Activated T-helper 17 cell treated with anti-CD3 and anti-CD28 coated beads, Interleukin-2, amount 50 U/mL, for 72 hours (primary cell): ENCODE data around the gene CMBL. TPM values are rescaled to one million over a fixed set of nuclear protein-coding genes. Genes with fewer than 3 reads are reported as not detected.
A peak's percentile ranks its signal among the peaks of the same experiment; 100 is the strongest.

Experiments used
- ATAC-seq: fragments of 150-1000 bp; cut with Tn5 transposase; replicated peaks from 2 replicates; pipeline ENCODE4 v1.10.0; 2021; ENCODE audit warnings: mild to moderate bottlenecking, moderate library complexity
- H3K27ac Mint-ChIP-seq: one replicate; pipeline ENCODE4 v1.8.0; 2022; ENCODE audit warnings: mixed read lengths
- H3K27me3 Mint-ChIP-seq: one replicate; pipeline ENCODE4 v1.8.0; 2022; ENCODE audit warnings: mixed read lengths
- H3K36me3 Mint-ChIP-seq: one replicate; pipeline ENCODE4 v1.8.0; 2022; ENCODE audit warnings: low read depth, mild to moderate bottlenecking, mixed read lengths
- H3K4me1 Mint-ChIP-seq: one replicate; pipeline ENCODE4 v1.8.0; 2022; ENCODE audit warnings: mixed read lengths
- H3K4me3 Mint-ChIP-seq: one replicate; pipeline ENCODE4 v1.8.0; 2022; ENCODE audit warnings: mild to moderate bottlenecking, mixed read lengths
- H3K9me3 Mint-ChIP-seq: one replicate; pipeline ENCODE4 v1.8.0; 2022; ENCODE audit warnings: mixed read lengths
- total RNA-seq, 2 donors: library from RNA; stranded (reverse); gene quantifications; one replicate each; pipeline ENCODE4 v1.2.3, GENCODE V29; 2022

Gene CMBL
- total RNA-seq, 2 donors from 2014 or later, result 0.80 to 0.82 TPM

DNA sequence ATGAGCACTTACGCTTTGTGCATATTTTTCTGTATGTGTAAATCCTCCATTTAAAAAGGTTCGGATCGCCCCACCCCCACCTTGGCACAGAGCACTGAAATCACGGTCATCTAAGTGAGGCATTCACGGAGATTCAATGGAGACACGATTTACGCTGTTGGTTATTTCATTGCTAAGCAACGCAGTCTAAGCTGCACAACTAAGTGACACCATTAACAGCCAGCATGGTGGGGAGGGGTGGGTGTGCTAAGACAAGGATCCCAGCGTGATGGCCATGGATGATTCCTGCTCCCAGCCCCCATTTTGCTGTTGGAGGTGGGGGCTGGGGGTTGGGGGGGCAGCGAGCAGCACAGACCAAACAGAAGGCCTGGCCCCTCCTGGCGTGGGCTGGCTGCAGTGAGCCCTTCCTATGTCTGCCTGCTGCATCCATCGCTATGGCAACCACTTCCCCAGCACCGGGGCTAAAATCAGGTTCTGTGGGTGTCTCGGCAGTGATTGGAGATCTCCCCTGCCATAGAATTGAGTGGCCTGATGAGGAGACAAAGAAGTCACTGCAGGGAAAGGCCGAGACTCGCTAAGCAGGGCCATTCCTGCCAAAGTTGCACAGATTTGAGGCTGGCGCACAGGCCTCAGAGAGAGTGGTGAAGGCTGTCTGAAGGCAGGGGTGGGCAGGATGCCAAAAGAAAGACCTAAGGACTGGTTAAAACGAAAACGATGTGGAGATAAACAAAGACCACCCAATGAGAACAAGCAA is 31.5 kb upstream of the CMBL start:
- Mint-ChIP-seq H3K4me1 (no peaks in the 10 kb centered on the region), H3K27me3 (peaks cover 11% of the 10 kb centered on the region), H3K9me3 (no peaks in the 10 kb centered on the region), H3K36me3 (no peaks in the 10 kb centered on the region), H3K4me3 (no peak overlapping the region), H3K27ac (no peak overlapping the region)
- ATAC-seq, result no peak

DNA sequence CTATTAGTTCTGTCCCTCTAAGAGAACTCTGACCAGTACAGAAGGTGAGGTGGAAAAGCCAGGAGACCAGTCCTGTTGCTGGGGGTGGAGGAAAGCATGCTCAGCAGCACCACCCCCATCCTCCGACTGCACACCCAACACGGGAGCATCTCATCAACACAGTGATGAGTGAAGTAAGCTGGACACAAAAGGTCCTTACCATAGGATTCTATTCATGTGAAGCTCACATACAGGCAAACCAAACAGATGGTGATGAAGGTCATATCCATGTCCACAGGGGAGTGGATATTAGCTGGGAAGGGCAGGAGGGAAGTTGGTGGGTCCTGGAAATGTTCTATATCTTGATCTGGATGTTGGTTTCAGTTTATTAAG is 31.0 kb upstream of the CMBL start:
- Mint-ChIP-seq H3K27me3 (peaks cover 11% of the 10 kb centered on the region), H3K4me3 (no peak overlapping the region)
- ATAC-seq, result no peak

DNA sequence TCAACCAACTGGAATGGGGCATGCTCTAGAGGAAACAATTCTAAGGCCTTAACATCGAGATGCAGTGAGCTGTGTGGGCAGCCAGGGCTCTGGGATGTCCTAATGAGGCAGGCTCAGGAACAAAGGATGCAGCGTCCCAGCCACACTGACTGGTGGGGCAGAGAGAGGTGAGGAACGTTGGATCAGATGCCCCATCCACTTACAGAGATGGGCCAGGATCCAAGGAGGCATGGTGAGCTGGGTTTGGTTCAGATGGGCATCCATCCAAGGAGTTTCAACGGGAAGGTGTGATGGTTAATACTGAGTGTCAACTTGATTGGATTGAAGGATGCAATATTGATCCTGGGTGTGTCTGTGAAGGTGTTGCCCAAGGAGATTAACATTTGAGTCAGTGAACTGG is 30.3 kb upstream of the CMBL start:
- Mint-ChIP-seq H3K27me3 (peaks cover 14% of the 10 kb centered on the region), H3K4me1 (peaks cover 4% of the 10 kb centered on the region), H3K27ac (no peak overlapping the region), H3K4me3 (no peak overlapping the region), H3K36me3 (no peaks in the 10 kb centered on the region), H3K9me3 (no peaks in the 10 kb centered on the region)
- ATAC-seq, result no peak

More for the DNA sequence above, 31.0 kb upstream of the CMBL start:
- Mint-ChIP-seq H3K27ac (no peak overlapping the region), H3K4me1 (no peaks in the 10 kb centered on the region), H3K9me3 (no peaks in the 10 kb centered on the region), H3K36me3 (no peaks in the 10 kb centered on the region)

DNA sequence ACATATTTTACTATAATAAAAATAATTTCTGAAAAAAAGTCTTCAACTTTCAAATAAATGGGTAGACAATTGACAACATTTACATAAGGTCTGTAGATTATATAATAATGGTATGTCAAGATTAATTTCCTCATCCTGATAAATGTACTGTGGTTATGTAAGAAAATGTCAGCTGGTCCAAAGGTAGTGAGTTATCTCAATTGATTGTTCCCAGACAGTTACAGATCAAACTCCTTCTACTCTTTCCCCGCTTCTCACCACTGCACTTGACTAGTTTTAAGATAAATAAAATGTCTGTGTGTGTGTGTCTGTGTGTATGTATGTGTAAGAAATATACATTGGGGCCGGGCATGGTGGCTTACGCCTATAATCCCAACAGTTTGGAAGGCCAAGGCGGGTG is 29.4 kb upstream of the CMBL start:
- Mint-ChIP-seq H3K4me3 (no peak overlapping the region), H3K27me3 (peaks cover 18% of the 10 kb centered on the region), H3K4me1 (peaks cover 6% of the 10 kb centered on the region), H3K36me3 (no peaks in the 10 kb centered on the region), H3K9me3 (no peaks in the 10 kb centered on the region), H3K27ac (no peak overlapping the region)
- ATAC-seq, result no peak

DNA sequence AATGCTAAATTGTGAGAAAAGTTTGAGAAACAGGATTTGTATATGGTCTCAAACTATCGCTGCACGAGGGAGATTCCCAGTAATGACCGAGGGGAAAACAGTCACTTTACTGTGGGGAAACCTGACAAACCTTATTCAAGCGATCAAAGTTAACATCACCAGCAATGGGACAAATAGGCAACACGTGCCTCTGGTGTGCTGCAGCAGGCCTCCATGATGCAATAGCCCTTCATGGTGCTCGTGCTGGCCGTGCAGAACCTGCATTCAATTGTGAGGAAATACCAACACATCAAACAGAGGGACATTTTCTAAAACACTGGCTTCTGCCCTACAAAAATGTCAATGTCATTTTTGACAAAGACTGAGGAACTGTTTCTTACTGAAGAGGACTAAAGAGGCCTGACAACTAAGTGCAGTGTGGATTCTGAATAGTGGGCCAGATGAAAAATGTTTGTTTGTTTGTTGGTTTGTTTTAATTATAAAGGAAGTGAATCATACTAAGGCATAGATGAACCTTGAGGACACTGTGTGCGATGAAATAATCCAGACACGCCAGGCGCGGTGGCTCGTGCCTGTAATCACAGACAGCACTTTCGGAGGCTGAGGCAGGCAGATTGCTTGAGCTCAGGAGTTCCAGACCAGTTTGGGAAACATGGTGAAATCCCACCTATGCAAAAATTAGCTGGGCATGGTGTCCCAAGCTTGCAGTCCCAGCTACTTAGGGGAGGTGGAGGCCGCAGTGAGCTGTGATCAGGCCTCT is 28.2 kb upstream of the CMBL start:
- peaks cover 7% of the 10 kb centered on the region for H3K4me1 Mint-ChIP-seq
- H3K27ac Mint-ChIP-seq, result no peak overlapping the region
- no peak overlapping the region for H3K4me3 Mint-ChIP-seq
- peaks cover 27% of the 10 kb centered on the region for H3K27me3 Mint-ChIP-seq
- no peaks in the 10 kb centered on the region for H3K9me3 Mint-ChIP-seq
- no peak for ATAC-seq
- no peaks in the 10 kb centered on the region for H3K36me3 Mint-ChIP-seq

DNA sequence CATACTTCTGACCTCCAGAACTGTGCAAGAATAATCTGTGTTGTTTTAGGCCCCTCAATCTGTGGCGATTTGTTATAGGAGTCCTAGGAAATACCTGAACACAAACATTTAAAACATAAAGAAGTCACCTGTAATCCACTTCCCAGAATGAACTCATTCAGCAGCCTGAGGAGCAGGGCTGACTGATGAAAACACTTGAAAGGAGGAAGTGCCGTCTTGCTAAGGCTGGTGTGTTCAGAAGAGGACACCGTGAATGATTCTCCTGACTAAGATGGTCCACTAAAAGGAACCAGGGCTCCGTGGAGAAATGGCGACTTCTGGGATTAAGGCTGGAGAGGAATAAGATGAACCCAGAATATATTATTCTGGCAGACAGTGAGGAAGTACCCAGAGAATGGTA is 27.1 kb upstream of the CMBL start:
- H3K27me3 Mint-ChIP-seq, result peaks cover 27% of the 10 kb centered on the region
- H3K36me3 Mint-ChIP-seq, result no peaks in the 10 kb centered on the region
- peaks cover 7% of the 10 kb centered on the region for H3K4me1 Mint-ChIP-seq
- H3K9me3 Mint-ChIP-seq, result no peaks in the 10 kb centered on the region
- H3K27ac Mint-ChIP-seq, result no peak overlapping the region
- H3K4me3 Mint-ChIP-seq, result no peak overlapping the region
- ATAC-seq, result no peak

DNA sequence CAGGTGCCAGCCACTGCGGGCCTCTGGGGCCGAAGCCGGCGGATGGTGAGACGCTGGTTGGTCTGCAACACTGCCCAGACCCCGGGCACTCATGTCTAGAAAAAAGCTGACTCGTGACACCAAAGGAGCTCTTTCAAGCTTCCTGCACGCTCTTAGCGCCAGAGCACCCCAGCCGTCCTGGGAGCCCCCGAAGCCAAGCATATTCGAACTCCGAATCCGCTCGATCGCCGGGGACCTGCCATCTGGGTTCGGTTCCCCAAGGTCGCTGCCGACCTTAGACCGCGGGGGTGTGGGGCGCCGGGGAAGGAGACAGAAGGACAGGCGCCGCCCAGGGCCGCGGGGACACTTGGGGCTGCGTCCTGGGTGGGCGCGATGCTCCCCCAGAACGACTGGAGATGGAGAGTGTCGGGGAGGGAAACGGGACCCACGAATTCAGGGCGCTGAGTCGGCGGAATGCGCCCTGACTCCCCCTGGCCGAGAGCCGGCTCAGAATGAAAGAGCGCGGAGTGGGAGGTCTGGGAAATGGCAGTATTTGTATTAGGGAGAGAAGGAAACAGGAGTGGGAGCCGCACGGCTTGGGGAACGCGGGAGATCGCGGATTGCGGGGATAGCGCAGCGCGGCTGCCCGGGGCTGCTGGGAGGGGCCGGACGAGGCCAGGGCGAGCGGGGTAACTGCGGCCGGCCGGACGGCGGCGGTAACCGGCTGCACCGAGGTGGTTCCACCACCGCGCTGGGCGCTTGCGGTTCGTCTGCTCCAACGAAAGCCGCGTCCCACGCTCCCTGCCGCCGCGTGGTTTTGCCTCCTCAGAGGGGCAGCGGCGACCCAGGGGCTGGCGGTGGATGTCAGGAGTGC is 25.7 kb upstream of the CMBL start:
- ATAC-seq, result peak; percentile 47
- Mint-ChIP-seq H3K27me3 (peaks cover 32% of the 10 kb centered on the region), H3K4me3 (peak overlapping the region; percentile 75), H3K36me3 (no peaks in the 10 kb centered on the region), H3K27ac (no peak overlapping the region), H3K9me3 (no peaks in the 10 kb centered on the region), H3K4me1 (peaks cover 7% of the 10 kb centered on the region)

DNA sequence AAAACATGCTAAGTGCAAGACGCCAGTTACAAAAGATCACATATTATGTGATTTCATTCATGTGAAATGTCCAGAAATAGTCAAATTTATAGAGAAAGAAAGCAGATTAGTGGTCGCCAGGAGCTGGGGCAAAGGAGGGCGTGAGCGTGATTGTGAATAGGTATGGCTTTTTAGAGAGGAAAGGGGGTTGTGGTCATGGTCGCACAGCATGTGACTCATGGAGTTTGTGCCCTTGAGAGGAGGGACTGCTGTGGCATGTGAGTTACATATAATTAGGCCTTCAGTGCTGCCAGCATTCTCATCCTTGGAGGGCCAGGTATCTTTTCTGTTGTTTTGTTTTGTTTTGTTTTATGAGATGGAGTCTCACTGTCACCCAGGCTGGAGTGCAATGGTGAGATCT is 24.6 kb upstream of the CMBL start:
- Mint-ChIP-seq H3K4me3 (peak overlapping the region; percentile 28), H3K27me3 (peaks cover 32% of the 10 kb centered on the region), H3K27ac (no peak overlapping the region), H3K4me1 (peaks cover 7% of the 10 kb centered on the region), H3K36me3 (no peaks in the 10 kb centered on the region), H3K9me3 (no peaks in the 10 kb centered on the region)
- no peak for ATAC-seq

DNA sequence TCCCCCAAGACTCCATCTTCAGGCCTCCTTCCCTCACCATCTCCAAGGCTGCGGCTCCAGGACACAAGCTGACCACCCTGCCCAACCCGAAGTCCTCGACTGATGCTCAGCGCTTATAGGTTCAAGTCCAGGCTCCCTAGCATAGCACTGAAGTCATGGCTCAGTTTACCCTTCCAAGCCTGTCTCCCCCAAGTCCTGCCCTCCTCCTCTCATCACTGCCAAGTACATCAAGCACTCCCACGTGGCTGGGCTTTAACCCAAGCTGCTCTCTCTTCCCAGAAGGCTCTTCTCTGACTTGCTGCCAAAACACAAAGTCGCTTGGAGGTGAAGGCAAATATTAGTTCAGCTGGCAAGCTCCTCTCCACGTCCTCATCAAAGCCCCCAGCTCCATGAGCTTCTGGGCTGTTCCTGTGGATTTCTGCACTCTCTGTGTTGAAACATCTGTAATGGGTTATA is 23.7 kb upstream of the CMBL start:
- peaks cover 32% of the 10 kb centered on the region for H3K27me3 Mint-ChIP-seq
- no peaks in the 10 kb centered on the region for H3K36me3 Mint-ChIP-seq
- H3K4me1 Mint-ChIP-seq, result peaks cover 7% of the 10 kb centered on the region
- no peak overlapping the region for H3K4me3 Mint-ChIP-seq
- no peaks in the 10 kb centered on the region for H3K9me3 Mint-ChIP-seq
- no peak overlapping the region for H3K27ac Mint-ChIP-seq
- ATAC-seq, result no peak

DNA sequence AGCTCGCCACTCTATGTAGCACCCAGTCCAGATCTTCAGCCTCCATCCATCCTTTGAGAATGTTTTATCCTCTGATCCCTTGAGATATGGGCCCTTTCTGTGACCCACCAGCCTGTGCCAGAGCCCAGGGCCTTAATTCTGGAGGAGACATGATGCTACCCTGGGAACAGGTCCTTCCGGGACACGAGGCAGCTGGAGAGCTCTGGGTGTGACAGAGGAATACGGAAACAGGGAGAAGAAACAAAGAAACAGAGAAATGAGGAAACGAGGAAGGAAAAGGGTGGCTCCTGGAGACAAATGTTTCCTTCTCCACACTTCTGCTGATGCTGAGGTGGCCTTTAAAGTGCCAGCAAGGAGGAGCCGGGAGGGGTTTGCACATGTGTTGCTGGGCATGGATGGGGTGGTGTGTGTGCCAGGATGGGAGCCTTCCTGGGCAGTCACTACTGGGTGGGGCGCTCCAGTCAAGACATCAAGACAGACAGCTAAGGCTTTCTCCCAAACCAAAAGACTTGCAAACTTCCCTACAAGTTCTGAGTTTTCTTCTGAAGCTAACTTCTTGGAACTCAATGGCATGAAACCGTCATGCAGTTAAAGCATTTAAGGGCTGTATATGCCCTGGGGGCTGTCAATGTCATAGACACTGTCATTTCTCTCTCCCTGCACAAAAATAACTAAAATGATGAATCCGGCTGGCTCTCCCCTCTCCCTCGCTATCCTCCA is 23.0 kb upstream of the CMBL start:
- Mint-ChIP-seq H3K4me1 (peaks cover 7% of the 10 kb centered on the region), H3K9me3 (no peaks in the 10 kb centered on the region), H3K4me3 (no peak overlapping the region), H3K36me3 (no peaks in the 10 kb centered on the region), H3K27me3 (peaks cover 32% of the 10 kb centered on the region), H3K27ac (no peak overlapping the region)
- no peak for ATAC-seq

DNA sequence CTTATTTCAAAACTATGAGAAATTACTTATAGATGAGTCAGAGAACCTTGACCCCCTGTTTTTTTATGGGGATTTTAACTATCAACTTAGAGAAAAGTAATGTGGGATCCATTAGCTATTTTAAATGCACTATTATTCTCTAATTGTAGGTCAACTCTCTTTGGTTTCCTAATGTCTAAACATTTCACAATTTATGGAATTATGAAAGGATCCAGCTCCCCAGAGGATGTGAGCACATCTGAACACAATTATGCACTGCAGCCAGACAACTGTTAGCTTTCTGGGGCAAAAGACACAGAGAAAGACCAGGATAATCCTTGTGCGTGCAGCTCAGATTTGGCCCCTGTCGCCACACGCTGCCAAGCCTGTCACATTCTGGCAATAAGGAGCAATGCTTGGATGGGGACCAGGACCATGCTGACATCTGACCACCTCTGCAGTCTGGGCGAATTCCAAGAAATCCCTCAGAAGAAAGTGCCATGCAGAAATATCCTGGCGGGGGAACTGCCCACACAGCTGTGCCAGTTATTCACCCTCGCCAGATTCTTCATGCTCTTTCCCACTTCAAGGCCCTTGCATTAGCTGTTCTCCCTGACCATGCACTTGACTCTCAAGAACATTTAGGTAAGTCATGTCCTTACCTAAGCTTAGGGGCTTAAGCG is 22.2 kb upstream of the CMBL start:
- Mint-ChIP-seq H3K36me3 (no peaks in the 10 kb centered on the region), H3K27me3 (peaks cover 28% of the 10 kb centered on the region), H3K4me1 (peaks cover 7% of the 10 kb centered on the region), H3K9me3 (no peaks in the 10 kb centered on the region), H3K4me3 (no peak overlapping the region), H3K27ac (no peak overlapping the region)
- ATAC-seq, result no peak

DNA sequence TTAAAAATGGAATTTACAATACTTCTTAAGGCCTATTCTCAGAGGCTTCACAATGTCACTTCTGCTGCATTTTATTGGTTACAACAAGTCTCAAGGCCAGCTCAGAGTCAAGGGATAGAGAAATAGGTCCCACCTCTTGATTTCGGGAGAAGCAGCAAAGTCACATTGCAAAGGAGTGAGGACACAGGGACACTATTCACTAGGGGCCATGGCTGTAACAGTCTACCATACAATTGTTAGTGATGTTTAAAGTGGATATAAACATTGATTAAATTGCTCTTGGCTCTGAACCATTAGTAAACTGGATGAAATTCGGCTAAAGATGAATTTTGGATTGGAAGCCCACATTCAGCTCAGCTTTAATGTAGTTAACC is 21.7 kb upstream of the CMBL start:
- no peak overlapping the region for H3K4me3 Mint-ChIP-seq
- no peaks in the 10 kb centered on the region for H3K36me3 Mint-ChIP-seq
- no peaks in the 10 kb centered on the region for H3K9me3 Mint-ChIP-seq
- H3K4me1 Mint-ChIP-seq, result peaks cover 7% of the 10 kb centered on the region
- ATAC-seq, result no peak
- H3K27me3 Mint-ChIP-seq, result peaks cover 23% of the 10 kb centered on the region
- no peak overlapping the region for H3K27ac Mint-ChIP-seq

DNA sequence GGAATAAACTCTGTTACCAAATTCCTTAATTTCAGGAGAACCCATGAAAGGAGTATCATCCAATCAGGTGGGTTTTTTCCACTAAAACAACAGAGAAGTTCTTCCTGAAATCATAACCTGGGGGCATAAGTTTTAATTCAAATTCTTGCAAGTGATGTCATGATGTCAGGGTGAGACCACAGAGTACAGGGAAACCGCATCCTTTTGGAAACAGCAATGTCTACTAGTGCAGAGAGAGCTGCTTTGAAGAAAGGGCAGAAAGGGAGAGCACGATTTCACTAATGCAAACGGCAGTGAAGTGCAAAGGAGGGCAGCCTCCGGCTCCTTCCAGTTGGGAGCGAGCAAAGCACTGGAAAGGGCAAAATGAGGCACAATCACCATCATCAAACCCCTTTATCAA is 20.6 kb upstream of the CMBL start:
- peaks cover 5% of the 10 kb centered on the region for H3K4me1 Mint-ChIP-seq
- no peak for ATAC-seq
- H3K27me3 Mint-ChIP-seq, result peaks cover 18% of the 10 kb centered on the region
- no peaks in the 10 kb centered on the region for H3K9me3 Mint-ChIP-seq
- no peak overlapping the region for H3K4me3 Mint-ChIP-seq
- H3K27ac Mint-ChIP-seq, result no peak overlapping the region
- H3K36me3 Mint-ChIP-seq, result no peaks in the 10 kb centered on the region
